Left cardiac atrium (tissue), 4 donors: ENCODE measurements around the gene HAX1. TPM values are rescaled to one million over a fixed set of nuclear protein-coding genes. Genes with fewer than 3 reads are reported as not detected.
"Not testable (repeated sequence)": the region's sequence is repeated elsewhere in the genome, so short reads cannot be mapped to it uniquely, and the experiment has no call there.

Source experiments
- ATAC-seq, 2 donors: fragments of 200-7000 bp; cut with Tn5 transposase; one replicate each; pipeline ENCODE4 v1.9.1; 2020; ENCODE audit warnings: mild to moderate bottlenecking in 2 of 2, moderate library complexity in 2 of 2
- DNase-seq: peaks from one replicate; pipeline ENCODE4 v3.0.0-alpha.2; 2020
- intact Hi-C, 2 donors: fragments of 100-400 bp; cut with DNase I; formaldehyde crosslinking; loops; one replicate each; pipeline versions ENCODE4 v1.14.1 to v1.15.1; 2022 to 2023
- long read RNA-seq: library from polyadenylated mRNA; unstranded; transcript quantifications from one replicate; pipeline ENCODE4 v2.0.0, GENCODE V29; 2021
- total RNA-seq, 2 donors: library from RNA; stranded (reverse); fragmentation: NEBNext Ultra II Directional; extraction: Animal tissue kit (Norgen Biotek cat#: 25700); gene quantifications; one replicate each; pipeline ENCODE4 v1.2.1, GENCODE V29; 2021
- donor health status: DM: no; HTN: yes; CAD: no.
- donor health status: DM: no; HTN: yes; CAD: no; lungs with severe emphysema.
- donor health status: DM: yes; HTN: yes; CAD: no.
- donor health status: Dilated cardiomyopathy.

Gene HAX1
- total RNA-seq, result 100 to 1,000 TPM; 112 to 120 TPM
- long read RNA-seq, transcript HAX1-201 (7 exons, 1,227 nt), result major isoform, 46 of 49 reads
- long read RNA-seq, partial matches to known transcripts, result 1 of 49 reads
- long read RNA-seq, other reads (novel, unspliced or antisense), result 2 of 49 reads

DNA sequence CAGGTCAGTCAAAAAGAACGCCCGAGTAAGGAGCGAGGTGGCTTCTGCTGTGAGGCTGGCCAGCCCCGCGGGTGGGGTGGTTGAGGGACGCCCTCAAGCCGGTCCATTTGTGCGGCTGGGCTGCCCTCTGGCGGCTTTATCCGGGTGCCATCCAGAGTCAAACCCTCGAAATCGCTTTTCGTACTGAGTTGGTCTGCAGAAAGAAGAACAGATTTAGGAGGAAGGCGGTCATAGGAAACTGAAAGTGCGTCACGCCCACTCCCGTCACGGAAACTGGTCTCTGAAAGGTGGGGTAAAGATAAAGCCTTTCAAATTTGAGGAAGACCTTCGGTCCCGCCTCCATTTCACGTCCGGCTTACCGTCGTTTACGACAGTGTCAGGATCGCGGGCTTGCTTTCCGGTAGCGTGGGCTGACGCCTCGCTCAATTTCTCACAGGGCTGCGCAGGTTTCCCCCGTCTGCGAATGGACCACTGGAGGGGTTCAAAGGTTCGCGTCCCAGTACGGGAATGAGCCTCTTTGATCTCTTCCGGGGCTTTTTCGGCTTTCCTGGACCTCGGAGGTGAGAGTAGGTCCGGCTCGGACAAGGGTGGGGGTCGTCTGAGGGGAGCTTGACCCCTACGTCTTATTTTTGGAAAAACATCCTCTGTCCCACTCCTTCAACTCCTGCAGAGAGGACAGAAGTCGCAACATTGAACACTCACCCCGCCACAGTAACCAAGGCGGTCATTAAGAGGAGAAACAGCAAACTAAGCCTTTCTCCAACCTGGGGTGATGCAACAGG is at the start of gene HAX1:
Gene HAX1 (plus strand): TSS at position 413 of the 782 bp plus-strand sequence. CDS start 95 bp downstream, at position 508.
- intact Hi-C loops, result loop anchor here in 1 of 2 donors (2.0 kb wide), 1 partner anchor 74 kb away; no protein-coding TSS in a partner anchor
- DNase-seq (peak; percentile 95), ATAC-seq (peak; percentile 93)

GRCh38 chr1:154222918-154223317 is 49.5 kb upstream of the HAX1 start:
- DNase-seq (no peak), ATAC-seq (no peak)
- intact Hi-C loops, result no loop called here

DNA sequence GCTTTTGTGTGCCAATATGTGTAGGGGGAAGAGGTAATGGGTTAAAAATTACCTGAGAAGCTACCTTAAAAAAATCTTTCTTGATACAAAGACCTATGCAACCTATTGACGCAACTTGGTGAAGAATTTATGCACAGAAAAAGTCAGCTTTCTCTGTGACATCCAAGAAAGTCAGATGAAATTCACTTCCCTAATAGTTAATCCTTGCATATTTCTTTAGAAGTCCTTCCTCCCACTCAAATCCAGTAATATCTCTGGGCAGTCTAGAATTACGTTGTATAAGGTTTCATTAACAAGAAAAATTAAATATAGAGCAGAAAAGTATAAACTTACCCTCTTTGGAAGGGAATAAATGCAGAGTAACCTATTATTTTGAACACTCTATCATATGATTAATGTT is 48.8 kb upstream of the HAX1 start:
- no peak for DNase-seq
- intact Hi-C loops, result no loop called here
- no peak for ATAC-seq

DNA sequence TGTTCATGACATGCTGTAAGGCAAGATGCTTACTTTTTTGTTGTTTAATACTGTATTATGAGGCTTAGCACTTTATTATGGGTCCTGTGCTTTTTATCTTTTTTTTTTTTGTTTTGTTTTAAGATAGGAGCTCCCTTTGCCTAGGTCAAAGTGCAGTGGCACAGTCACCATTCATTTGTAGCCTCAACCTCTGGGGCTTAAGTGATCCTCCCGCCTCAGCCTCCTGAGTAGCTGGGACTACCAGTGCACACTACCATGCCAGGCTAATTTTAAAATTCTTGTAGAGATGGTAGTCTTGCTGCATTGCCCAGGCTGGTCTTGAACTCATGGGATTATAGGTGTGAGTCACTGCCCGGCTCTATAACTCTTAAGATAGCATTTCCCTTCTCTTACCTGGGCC is 47.1 kb upstream of the HAX1 start:
- intact Hi-C loops, result no loop called here

GRCh38 chr1:154231112-154231511 is 41.3 kb upstream of the HAX1 start:
- ATAC-seq, intact Hi-C loops, DNase-seq: not testable (repeated sequence)

More for the DNA sequence above, 47.1 kb upstream of the HAX1 start:
- DNase-seq, result no peak
- no peak for ATAC-seq

- intact Hi-C loops, DNase-seq, ATAC-seq: not testable (repeated sequence)
These were observed 39.3 kb upstream of the HAX1 start for GRCh38 chr1:154233127-154233526.

DNA sequence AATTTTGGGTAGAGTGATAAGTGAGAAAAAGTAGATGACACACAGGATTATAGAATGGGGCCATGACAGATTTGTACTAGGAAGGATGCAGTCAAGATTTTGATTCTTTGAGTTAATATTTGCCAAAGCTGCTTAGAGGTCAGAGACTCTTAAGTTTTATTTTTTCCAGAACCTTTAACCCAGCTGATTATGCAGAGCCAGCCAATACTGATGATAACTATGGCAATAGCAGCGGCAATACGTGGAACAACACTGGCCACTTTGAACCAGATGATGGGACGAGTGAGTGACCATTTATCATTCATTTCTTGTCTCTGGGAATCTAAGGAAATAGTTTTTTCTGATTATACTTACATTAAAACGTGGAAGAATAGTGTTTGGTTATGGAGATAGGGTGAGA is 35.6 kb upstream of the HAX1 start:
- DNase-seq (no peak), ATAC-seq (peak in 1 of 2 donors; percentile 41)
- intact Hi-C loops, result no loop called here

GRCh38 chr1:154237435-154237834 is 35.0 kb upstream of the HAX1 start:
- DNase-seq, result no peak
- no peak for ATAC-seq
- intact Hi-C loops, result no loop called here

DNA sequence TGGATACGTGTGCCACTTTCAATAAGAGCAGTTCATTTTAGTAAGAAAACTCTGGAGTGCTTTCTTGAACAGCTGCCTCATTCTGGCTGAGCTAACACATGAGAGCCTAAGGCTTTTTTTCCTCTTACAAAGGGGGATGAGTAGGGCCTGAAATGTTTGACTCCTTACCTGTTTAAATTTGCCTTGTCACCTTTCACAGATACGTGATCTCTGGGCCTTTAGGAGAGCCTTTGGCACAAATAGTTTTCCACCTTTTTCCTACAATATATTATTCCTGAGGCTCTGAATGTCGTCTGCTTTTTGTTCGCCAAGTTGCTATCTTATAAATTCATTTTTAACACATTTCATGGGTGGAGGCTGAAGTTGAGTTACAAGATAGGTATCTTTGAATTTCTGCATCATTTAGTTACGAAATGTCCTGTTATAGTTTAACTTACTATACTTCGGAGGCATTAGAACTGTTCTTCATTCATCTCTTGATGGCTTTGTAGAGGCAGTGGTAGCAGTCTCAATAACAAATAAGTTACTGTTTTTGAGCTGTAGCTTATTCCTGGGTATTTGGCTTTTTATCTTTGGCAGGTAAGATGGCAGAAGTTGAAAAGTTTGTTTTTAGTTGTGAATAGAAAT is 34.4 kb upstream of the HAX1 start:
- ATAC-seq, result no peak

DNA sequence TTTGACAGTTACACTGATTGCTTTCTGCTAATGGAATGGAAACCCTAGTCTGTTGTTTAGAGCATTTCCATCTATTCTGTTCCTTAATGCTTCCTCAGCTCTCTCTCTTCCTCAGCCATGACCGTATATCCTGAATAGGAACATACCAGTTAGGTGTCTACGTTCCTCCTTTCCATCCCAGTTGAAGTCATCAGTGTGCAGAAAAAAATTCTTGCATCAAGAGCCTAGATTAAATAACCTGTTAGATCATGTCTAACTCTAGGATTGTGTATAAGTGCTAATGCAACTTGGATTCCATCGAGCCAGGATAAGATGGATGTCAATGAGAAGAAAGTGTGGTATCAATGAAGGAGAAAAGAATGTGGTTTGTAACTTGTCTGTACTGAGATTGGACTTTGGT is 32.9 kb upstream of the HAX1 start:
- no peak for DNase-seq
- intact Hi-C loops, result no loop called here
- no peak for ATAC-seq

More for the DNA sequence above, 34.4 kb upstream of the HAX1 start:
- no peak for DNase-seq
- intact Hi-C loops, result no loop called here

DNA sequence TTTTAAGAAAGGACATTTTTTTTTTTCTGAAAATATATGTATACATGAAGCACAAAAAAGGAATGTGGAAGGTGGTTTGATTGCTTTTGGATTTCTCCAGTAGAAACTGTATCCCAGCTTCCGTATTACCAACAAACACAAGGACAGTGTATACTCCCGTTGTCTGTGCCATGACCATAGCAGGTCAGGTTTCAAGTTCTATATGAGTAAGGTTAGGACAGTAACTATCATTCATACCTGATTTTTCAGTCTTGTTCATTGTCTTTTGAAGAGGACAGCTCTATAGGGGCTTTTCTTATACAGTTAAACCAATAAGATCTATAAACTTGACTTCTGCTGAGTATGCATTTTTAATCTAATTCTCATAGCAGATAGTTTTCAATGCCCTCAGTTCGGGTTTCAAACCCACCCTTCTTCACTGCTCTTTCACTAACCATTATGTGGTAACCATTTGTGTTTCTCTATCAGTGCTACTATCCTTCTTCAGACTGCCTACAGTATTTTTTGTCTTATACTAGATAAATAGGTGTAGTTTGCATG is 32.1 kb upstream of the HAX1 start:
- ATAC-seq (no peak), DNase-seq (no peak)
- intact Hi-C loops, result no loop called here

DNA sequence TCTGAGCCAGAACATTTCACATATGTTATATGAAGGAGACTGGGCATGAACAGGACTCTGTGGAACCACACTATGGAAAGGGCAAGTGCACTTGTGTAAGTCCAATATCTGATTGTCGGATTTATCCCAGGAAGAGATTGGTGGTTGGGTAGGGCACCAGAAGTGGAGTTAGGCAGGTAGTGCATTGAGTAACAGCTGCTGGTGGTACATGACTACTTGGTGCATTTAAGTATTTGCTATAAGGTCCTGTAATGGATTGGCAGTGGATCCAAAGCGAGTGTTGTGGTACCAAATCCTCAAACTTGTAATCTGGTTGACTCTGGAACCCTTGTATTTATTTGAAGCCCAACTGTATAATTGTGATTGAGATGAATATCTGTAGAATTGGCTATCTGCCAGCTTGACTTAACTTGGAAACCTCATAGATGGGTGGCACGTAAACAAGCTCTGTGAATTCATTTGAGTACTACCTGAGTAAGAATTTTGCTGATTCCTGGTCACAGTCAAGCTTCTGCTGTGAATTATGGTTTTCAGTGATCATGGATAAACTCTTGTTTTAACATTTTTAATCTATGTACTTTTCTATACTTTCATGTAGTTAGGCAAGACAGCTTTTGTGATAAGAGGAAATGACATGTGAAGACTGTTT is 30.6 kb upstream of the HAX1 start:
- intact Hi-C loops, result no loop called here
- DNase-seq (no peak), ATAC-seq (no peak)

GRCh38 chr1:154253671-154254070 is 18.8 kb upstream of the HAX1 start:
- intact Hi-C loops, result no loop called here
- DNase-seq, result no peak
- ATAC-seq, result no peak

DNA sequence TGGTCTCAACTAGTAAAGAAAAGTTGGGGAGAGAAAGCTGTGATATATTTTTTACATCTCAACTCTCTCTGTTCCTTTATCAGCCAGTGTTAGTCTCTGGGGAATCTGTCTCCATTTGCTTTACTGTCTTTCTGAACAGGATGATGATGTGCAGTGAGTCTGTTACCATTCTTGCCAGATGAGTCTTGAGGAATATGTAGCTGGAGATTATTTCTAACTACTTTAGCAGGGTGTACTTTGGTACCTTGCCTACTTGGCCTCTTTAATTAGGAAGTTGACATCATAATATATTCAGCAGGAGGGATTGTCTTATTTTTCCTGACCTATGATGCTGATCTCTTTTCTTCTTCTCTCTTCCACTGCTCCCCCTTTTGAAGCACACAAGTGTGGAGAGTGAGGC is 15.7 kb upstream of the HAX1 start:
- ATAC-seq, result no peak
- intact Hi-C loops, result no loop called here

DNA sequence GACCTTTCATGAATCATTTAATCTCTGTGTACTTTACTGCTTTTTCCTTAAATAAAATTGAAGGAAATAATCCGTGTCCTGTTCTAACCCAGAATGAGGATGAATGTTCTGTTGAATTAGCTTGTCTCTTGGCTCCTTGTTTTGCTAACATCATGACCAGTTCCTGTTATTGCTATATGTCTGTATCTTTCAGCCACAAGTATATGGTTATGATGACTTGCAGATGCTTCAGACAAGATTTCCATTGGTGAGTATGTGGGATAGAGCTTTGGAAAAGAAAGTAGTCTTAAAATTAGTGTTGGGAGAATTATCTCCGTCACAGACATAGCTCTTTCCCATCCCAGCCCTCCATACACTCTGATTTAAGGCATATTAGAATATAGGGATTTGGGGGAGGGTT is 13.6 kb upstream of the HAX1 start:
- DNase-seq (no peak), ATAC-seq (no peak)
- intact Hi-C loops, result no loop called here

More for the DNA sequence above, 15.7 kb upstream of the HAX1 start:
- no peak for DNase-seq

- intact Hi-C loops, result no loop called here
- ATAC-seq (no peak), DNase-seq (no peak)
These were observed 12.3 kb upstream of the HAX1 start for GRCh38 chr1:154260127-154260526.

GRCh38 chr1:154263465-154264332 is 8.7 kb upstream of the HAX1 start:
- intact Hi-C loops, result no loop called here
- no peak for ATAC-seq

GRCh38 chr1:154264454-154264853 is 8.0 kb upstream of the HAX1 start:
- DNase-seq (no peak), ATAC-seq (no peak)
- intact Hi-C loops, result no loop called here

More at GRCh38 chr1:154263465-154264332, 8.7 kb upstream of the HAX1 start:
- DNase-seq, result no peak

DNA sequence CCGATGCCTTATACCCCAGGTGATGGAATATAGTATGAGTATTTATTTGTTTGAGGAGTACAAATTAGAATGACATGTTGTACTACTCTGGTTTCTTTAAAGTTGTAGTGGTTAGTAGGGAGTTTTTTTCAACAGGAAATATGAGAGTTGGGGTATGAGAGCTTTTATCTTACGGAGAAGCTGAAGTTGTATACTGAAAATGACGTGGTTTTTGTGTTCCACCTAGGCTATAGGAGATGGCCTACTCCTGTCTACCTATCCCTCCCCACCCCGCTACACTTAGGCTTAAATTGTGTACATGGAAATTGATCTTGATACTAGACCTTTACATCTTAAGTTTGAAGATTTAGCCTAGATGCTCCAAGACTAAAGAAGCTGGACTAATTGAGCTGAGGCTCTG is 6.8 kb upstream of the HAX1 start:
- DNase-seq (no peak), ATAC-seq (no peak)
- intact Hi-C loops, result no loop called here
